ENCODE results near the gene PRR15L.
A peak's percentile ranks its signal among the peaks of the same experiment; 100 is the strongest.
"Not testable (repeated sequence)": the region's sequence is repeated elsewhere in the genome, so short reads cannot be mapped to it uniquely, and the experiment has no call there.

Gene PRR15L

GRCh38 chr17:47988445-47988844, 30.8 kb upstream of the PRR15L start:
- DNase-seq = not testable (repeated sequence)

DNA sequence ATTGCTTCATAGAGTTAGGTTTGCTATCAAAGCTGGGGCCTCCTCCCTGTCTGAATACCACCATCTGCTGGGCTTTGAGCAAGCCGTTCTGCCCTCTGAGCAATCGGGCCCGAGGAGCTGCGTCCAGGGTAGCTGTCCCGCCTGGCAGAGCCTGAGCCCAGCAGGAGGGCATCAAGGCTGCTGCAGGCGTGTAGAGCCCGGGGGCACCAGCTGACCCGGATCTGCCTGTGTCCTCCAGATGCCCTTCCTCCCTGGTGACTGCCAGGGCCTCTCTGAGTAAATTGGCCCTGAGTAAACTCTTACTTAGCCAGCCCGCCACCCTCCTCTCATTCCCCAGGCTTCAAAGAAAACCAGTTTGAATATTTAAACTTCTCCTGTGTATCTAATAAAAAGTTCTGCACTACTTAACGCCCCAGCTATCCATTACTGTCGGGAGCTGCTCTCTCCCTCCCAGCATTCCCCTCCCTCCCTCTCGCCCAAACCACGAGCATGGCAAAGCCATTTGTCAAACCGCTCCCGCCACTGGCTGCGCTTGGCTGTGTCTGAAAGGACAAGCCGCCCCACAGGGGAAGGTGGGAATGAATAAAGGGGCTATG, 29.7 kb upstream of the PRR15L start:
- DNase-seq = no peak

DNA sequence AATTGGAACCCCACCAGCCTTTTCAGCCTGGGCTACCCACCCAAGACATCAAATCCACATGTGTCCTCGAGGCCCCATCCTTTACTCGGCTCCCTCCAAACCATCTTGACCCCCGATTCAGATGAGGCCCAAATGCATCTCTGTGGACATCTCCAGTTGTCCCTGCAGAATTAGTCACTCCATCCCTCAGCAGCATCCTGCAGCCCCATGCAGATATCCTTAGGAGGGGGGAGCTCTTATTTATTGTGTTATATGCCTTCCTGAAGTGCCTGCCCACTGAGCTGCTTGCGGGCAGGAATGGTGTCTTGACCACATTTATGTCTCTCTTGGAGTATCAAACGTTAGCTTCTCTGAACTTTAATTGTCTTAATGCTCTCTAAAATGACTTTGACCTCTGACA, 28.8 kb upstream of the PRR15L start:
- DNase-seq = no peak

- peak in 1 of 2 donors; percentile 44 for DNase-seq
These were observed 26.0 kb upstream of the PRR15L start for GRCh38 chr17:47983492-47984223.

DNA sequence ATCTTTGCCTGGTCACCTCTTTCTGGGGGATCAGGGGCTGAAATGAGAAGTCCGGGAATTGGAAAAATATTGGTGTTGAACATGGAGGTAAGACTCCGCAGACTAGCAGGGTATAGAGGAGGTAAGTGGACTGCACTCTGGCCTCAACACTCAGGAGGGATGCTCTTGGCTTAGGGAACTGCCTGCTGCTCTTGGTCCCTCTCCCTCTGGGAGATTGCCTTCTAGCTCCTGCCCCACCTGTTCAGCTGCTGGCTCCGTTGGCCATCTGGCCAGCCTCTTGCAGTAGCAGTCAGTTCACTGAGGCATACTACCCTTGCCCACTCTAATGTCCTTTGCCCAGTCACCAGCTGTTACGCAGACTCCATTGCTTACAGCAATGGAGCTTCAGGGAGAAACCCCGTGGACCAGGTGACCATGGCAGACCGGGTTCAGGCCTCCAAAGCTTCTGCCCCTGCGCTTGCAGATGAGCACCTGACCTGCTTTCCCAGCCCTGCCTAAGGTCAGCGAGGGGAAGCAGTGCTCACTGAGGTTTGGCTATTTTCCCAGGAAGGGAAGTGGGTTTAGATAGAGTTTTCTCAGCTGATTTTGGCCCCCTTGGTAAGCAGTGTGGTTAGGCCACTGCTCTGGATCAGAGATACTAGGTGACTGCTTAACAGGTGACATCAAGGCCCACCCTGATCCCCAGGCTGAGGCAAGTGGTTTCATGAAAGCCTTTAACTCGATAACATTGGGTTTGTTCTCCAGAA, 25.1 kb upstream of the PRR15L start:
- peak; percentile 30 to 58 for DNase-seq

DNA sequence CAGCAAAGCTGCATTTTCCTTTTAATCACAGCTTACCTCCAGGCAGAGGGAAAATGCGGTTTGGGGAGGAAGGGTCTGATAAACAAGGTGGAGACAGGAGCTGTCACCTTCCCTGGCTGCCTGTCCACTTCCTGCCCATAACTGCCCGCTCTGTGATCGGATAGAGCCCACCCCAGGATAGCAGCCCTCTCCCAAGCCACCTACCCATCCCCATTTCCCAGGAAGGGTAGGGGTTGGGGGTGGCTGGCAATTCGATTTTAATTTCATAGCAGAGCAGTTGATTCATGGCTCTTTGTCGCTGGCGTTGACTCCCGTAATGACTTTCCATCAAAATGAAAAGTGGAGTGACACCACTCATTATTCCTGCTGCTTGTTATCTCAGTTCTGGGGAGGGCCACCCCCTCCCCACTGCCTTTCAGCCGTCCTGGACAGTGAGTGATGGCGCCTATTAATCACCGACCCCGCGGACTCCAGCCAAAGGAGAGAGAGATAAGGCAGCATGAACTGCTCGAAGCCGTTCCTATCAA, 24.5 kb upstream of the PRR15L start:
- DNase-seq = no peak

GRCh38 chr17:47981462-47981861, 23.8 kb upstream of the PRR15L start:
- DNase-seq = peak; percentile 44 to 50

DNA sequence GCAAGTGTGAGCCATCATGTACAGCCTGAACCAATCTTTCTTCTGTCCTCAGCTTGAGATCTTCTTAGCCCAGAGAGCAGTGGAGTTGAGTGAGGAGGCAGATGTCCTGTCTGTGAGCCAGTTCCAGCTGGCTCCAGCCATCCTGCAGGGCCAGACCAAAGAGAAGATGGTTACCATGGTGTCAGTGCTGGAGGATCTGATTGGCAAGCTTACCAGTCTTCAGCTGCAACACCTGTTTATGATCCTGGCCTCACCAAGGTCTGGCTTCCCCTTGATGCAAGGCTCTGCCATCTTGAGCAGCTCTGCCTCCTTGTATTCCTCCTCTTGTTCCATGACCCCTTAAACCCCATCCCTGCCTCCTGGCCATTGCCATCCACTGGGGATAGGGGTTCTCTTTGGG, 22.9 kb upstream of the PRR15L start:
- DNase-seq = no peak

DNA sequence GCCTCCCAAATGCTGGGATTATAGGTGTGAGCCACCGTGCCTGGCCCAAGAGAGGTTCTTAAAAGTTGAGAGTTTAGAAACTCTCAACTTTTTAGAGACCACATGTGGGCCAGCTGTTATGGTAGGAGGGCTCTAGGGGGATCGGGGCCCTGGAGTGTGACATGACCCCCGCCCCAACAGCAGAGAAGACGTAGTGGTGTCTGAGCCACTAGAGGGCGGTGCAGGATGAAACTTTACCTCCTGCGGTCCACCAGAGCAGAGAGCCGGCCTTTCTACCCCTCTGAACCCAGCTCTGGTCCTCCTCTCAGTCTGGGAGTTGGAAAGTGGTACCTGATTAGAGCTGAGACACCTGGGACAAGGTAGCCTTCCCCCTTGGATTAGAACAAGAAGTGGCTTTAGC, 20.6 kb upstream of the PRR15L start:
- peak; percentile 53 to 66 for DNase-seq

DNA sequence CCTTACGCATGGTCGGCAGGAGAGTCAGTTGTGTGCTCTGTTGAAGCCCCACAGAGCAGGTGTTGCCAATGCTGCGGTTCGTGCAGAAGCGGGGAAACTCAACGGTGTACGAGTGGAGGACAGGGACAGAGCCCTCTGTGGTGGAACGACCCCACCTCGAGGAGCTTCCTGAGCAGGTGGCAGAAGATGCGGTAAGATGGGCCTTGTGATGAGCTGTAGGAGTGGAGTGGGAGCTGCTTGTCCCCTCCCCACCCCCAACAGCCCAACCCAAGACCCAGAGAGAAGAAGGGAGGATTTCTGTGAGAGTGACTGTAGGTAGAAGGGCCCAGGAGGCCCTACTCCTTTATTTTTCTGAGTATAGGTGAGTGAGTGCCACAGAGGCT, 18.1 kb upstream of the PRR15L start:
- no peak for DNase-seq

DNA sequence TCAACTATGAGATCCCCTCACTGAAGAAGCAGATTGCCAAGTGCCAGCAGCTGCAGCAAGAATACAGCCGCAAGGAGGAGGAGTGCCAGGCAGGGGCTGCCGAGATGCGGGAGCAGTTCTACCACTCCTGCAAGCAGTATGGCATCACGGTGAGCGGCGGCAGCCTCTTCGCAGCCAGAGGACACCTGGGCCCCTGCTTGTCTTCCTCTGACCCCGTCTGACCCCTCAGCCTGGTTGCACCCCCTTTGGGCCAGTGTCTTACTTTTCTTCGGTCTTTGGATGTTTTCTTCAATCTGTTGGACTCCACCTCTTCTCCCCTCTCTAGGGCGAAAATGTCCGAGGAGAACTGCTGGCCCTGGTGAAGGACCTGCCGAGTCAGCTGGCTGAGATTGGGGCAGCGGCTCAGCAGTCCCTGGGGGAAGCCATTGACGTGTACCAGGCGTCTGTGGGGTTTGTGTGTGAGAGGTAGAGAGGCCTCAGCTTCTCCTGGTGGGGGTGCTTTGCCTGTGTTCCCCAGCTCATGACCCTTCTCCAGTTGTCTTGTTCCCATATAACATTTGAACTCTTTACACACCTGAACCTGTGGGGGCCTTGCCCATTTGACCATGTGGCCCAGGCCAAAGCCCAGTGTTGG, 17.6 kb upstream of the PRR15L start:
- DNase-seq = no peak

- DNase-seq = no peak
These were observed 15.9 kb upstream of the PRR15L start for GRCh38 chr17:47973541-47973940.

- DNase-seq = peak; percentile 99 to 100
These were observed 13.2 kb upstream of the PRR15L start, which contains the start of gene CDK5RAP3 for GRCh38 chr17:47970725-47971499. Gene CDK5RAP3 (plus strand): TSS chr17:47971113. CDS start chr17:47971147, 34 bp downstream.

GRCh38 chr17:47969930-47970724, 12.4 kb upstream of the PRR15L start:
- no peak for DNase-seq

GRCh38 chr17:47968836-47969235, 11.2 kb upstream of the PRR15L start:
- no peak for DNase-seq

- DNase-seq = no peak
These were observed 10.0 kb upstream of the PRR15L start for GRCh38 chr17:47967607-47968252.

DNA sequence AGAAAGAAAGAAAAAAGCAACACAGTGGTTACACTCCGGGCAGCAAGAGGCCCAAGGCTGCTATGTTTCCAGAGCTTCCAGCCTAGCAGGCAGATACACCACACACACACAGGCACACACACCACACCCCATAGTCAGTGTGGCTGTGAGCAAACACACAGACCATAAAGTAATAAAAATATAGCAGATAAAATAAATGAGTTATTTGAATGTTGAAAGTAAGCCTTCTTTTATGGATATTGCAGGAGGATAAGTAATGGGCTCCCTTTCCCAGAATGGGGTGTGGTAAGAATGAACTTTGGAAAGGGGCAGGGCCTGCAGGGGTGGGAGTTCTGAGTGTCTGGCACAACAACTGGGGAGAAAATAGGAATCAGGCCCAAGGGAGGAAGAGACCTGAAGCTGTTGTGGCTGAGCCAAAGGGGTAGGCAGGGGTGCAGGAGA, 8.4 kb upstream of the PRR15L start:
- DNase-seq = no peak

- no peak for DNase-seq
These were observed 7.2 kb upstream of the PRR15L start for GRCh38 chr17:47964856-47965255.

DNA sequence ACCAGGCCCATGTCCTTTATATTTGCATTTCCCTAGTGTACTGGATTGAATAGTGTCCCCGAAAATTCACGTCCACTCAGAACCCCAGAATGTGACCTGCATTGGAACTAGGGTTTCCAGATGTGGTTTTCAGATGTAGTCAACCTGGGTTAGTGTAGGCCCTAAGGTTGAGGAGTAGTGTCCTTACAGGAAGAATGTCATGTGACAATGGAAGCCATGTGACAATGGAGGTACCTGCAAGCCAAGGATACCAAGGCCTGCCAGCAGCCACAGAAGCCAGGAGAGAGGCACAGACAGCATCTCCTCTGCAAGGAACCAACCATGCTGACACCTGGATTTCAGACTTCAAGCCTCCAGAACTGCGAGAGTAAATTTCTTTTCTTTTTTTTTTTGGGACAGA, 5.2 kb upstream of the PRR15L start:
- no peak for DNase-seq

DNA sequence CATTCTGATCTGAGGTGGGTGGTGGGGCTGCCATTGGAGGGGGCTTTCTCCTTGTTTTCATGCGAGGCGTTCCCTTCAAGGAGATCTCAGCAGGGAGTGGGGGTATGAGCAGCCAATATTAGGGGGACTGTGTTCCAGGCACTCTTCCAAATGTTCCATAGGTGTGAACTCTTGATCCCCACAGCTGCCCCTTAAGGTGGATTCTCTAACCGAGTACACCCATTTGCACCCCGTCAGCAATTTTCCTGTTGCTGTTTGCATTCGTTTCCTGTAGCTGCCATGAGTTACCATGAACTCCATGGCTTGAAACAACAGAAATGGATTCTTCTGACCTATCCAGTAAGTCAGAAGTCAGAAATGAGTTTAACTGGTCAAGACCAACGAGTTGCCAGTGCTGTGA, 3.7 kb upstream of the PRR15L start:
- DNase-seq = no peak
